Muscle of leg (tissue), 11 donors: Measurements from ENCODE around the gene CD200. TPM values are rescaled to one million over a fixed set of nuclear protein-coding genes. Genes with fewer than 3 reads are reported as not detected.

Source experiments
- DNase-seq: peaks from one replicate; pipeline ENCODE4 v3.0.0; 2013
- H3K27ac ChIP-seq: one replicate; pipeline ENCODE4 v1.5.1; 2013; ENCODE audit warnings: mild to moderate bottlenecking, low read length, control low read depth
- H3K27me3 ChIP-seq: one replicate; pipeline ENCODE4 v1.6.1; 2013; ENCODE audit warnings: low read length; ENCODE audit not compliant: control insufficient read depth, insufficient read depth
- H3K36me3 ChIP-seq: one replicate; pipeline ENCODE4 v1.6.1; 2013; ENCODE audit warnings: low read length; ENCODE audit not compliant: control insufficient read depth, insufficient read depth
- H3K4me1 ChIP-seq: one replicate; pipeline ENCODE4 v1.6.1; 2013; ENCODE audit warnings: low read length; ENCODE audit not compliant: control insufficient read depth, insufficient read depth
- H3K4me3 ChIP-seq: one replicate; pipeline ENCODE4 v1.5.1; 2013; ENCODE audit warnings: low read length, control low read depth
- H3K9me3 ChIP-seq: replicated peaks from 2 replicates; pipeline ENCODE4 v1.6.1; 2013; ENCODE audit warnings: low read depth, low read length; ENCODE audit not compliant: control insufficient read depth
- WGBS: methylation state at CpG from one replicate; pipeline ENCODE4 v1.1.5; 2013; ENCODE audit warnings: missing lambda C conversion rate; ENCODE audit not compliant: insufficient coverage; 5-methylcytosine and 5-hydroxymethylcytosine counted together
- polyA plus RNA-seq, 8 donors: library from polyadenylated mRNA; unstranded; fragments of 120-200 nt; gene quantifications; one replicate each; pipeline versions ENCODE4 v1.2.1 to v1.2.3, GENCODE V29; 2013; ENCODE audit warnings: inconsistent platforms in 1 of 8, low replicate concordance in 1 of 8; ENCODE audit not compliant: insufficient read length in 8 of 8, insufficient read depth in 1 of 8
- total RNA-seq: library from RNA; stranded (reverse); fragments of 120-200 nt; gene quantifications from one replicate; pipeline ENCODE4 v1.2.4, GENCODE V29; 2013

CD200 gene
- total and polyA plus RNA-seq, 9 donors, result 7.5 to 19.5 (median 13.4) TPM

DNA sequence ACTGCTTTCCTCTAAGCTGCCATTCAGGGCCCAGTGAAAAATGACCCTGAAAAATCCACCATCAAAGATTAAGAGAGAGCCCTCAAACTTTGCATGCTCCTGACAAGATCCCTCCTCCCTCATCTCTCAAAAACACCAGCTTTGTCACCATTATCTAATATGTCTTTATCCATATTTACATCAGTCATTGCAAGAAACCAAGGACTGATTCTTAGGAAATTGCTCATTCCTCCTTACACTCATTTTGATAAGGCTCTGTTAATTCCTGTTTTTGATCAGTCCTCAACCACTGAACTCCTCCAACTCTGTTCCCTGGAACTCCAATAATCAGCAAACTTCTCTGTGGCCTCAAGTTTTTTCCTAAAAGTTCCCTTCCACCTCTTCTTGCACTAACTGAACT is 51.8 kb downstream of the CD200 start:
- H3K27me3 ChIP-seq, result no peaks in the 10 kb centered on the region
- H3K36me3 ChIP-seq, result no peaks in the 10 kb centered on the region
- H3K4me1 ChIP-seq, result peaks cover 2% of the 10 kb centered on the region
- no peak overlapping the region for H3K27ac ChIP-seq
- H3K4me3 ChIP-seq, result no peak overlapping the region
- no peak for DNase-seq
- H3K9me3 ChIP-seq, result no peaks in the 10 kb centered on the region

DNA sequence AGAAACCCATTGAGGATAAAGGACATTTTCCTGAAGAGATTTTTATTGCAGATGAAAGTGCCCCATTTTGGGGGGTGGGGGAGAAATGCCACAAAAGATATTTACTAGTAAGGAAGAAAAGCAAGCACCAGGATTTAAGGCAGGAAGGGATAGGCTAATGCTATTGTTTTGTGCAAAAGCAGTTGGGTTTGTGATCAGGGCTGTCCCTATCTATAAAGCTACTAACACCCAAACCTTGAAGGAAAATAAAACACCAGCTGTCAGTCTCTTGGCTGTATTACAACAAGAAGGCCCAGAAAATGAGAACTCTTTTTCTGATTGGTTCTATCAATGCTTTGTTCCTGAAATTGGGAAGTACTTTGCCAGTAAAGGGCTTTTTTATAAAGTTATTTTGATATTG is 56.0 kb downstream of the CD200 start:
- no peak for DNase-seq
- peaks cover 2% of the 10 kb centered on the region for H3K9me3 ChIP-seq
- peaks cover 13% of the 10 kb centered on the region for H3K4me1 ChIP-seq
- no peak overlapping the region for H3K4me3 ChIP-seq
- no peak overlapping the region for H3K27ac ChIP-seq
- H3K27me3 ChIP-seq, result no peaks in the 10 kb centered on the region
- no peaks in the 10 kb centered on the region for H3K36me3 ChIP-seq

DNA sequence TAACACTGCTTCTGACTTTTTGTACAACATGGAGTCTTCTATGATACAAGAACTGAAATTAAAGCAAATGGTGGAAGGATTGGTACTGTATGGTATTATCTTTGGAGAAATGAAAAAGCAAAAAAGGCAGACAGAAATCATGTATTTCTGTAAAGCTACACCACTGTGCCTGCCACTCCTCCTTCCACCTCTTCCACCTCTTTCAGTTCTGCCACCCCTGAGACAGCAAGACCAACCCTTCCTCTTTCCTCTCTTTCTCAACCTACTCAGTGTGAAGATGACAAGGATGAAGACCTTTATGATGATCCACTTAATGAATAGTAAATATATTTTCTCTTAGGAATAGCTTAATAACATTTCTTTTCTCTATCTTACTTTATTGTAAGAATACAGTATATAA is 57.0 kb downstream of the CD200 start:
- DNase-seq, result no peak
- Histone ChIP-seq H3K27me3 (no peaks in the 10 kb centered on the region), H3K27ac (peak overlapping the region; percentile 61), H3K36me3 (no peaks in the 10 kb centered on the region), H3K4me1 (peaks cover 16% of the 10 kb centered on the region), H3K4me3 (no peak overlapping the region), H3K9me3 (peaks cover 2% of the 10 kb centered on the region)

DNA sequence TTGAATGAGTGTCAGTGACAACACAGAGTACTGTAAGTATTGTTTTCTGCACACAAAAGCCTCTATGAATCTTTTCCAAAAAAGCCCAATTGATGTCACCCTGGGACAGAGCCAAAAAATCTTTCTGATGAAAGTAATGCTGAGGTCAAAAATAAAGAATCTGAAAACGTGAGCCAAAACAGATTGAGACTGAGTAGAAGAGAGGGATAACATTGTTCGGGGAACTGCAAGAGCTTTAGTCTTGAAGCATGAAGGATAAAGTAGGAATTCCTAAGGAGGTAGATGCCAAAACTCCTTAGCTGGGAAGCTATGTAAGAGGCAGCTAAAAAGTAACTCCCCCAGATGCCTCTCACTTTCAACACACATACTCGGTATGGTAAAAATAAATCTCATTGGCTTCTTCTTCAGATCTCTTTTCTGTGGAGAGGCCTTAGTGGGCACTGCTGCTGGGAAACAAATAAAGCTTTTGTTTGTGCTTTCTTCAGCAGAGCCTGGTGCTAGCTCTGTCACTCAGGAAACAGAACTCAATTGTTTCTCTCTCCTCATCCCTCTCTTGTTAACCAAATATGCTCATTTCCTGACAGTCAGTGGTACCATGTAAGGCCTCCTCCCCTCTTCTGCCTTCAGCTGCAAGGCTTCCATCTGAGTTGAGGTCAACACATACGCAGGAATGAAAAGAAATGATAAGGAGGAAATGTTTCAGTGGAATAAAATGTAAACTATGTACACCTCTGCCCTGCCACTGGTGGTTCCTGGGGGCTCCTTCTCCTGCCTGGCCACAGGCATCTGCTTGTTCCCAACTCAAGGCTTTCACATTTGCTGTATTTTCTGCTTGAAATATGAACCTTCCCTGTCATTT is 58.1 kb downstream of the CD200 start:
- peak; percentile 95 for DNase-seq
- no CpG with 5 or more reads among the region's 4 CpGs for WGBS
- peak overlapping the region; percentile 89 for H3K27ac ChIP-seq
- H3K9me3 ChIP-seq, result peaks cover 2% of the 10 kb centered on the region
- no peaks in the 10 kb centered on the region for H3K27me3 ChIP-seq
- no peak overlapping the region for H3K4me3 ChIP-seq
- peaks cover 16% of the 10 kb centered on the region for H3K4me1 ChIP-seq
- H3K36me3 ChIP-seq, result no peaks in the 10 kb centered on the region

DNA sequence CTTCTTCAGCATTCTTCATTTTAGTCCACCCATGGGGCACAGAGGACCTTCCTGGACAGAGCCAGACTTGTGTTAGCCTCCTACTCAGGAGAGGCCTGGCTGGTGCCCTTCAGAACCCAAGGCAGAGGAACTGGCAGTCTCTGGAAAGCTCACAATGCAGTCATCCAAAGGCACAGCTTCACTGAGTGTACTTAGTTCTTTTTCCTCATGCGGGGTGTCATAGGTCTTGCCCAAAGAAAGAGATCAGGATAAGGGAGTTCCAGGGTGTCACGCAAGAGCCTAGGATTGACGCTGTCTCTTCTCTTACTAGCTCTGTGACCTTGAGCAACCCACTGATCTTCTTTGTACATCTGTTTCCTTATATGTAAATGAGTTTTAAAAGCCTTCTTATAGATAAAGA is 58.7 kb downstream of the CD200 start:
- Histone ChIP-seq H3K27me3 (no peaks in the 10 kb centered on the region), H3K4me3 (no peak overlapping the region), H3K36me3 (no peaks in the 10 kb centered on the region), H3K9me3 (peaks cover 2% of the 10 kb centered on the region), H3K4me1 (peaks cover 16% of the 10 kb centered on the region), H3K27ac (peak overlapping the region; percentile 89)
- DNase-seq, result no peak
- 100% methylated on average over 1 of the region's 3 CpGs for WGBS

DNA sequence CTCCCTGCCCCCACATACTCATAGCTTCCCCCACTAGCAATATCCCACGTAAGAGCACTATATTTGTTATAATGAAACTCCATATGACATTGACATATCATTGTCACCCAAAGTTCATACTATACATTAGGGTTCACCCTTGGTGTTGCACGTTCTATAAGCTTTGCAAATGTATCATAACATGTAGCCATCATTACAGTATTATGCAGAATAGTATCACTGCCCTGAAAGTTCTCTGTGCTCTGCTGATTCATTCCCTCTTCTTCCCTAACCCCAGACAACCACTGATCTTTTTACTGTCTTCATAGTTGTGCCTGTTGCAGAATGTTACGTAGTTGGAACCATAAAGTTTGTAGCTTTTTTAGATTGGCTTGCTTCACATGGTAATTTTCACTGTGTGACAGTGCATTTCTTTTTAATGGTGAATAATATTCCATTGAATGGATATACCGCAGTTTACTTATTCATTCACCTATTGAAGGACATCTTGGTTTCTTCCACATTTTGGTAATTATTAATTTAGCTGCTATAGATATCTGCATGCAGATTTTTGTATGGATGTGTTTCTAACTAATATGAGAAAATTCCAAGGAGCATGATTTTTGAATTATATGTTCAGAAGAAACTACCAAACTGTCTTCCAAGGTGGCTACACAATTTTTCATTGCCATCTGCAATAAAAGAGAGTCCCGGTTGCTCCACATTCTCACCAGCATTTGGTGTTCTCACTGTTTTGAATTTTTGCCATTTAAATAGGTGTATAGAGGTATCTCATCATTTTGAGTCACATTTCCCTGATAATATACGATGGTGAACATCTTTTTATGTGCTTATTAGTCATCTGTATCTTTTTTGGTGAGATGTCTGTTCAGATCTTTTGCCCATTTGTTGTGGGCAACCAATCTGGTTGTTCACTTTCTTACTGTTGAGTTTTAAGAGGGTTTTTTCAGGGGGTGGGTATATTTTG is 59.7 kb downstream of the CD200 start:
- Histone ChIP-seq H3K9me3 (peaks cover 2% of the 10 kb centered on the region), H3K36me3 (no peaks in the 10 kb centered on the region), H3K27ac (no peak overlapping the region), H3K4me1 (peaks cover 16% of the 10 kb centered on the region), H3K27me3 (no peaks in the 10 kb centered on the region), H3K4me3 (no peak overlapping the region)
- DNase-seq, result no peak
- no CpG with 5 or more reads among the region's 6 CpGs for WGBS

DNA sequence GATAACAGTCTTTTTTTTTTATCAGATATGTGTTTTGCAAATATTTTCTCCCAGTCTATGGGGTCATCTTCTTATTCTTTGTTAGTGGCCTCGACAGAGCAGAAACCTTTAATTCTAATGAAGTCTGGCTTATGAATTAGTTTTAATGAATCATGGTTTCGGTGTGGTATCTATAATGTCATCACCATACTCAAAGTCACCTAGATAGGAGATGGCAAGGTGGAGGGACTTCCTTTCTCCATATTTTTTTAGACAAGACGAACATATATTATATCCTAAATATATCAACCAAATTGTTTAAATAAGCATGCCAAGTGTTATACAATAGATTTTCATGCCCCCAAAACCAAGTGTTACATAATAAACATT is 60.4 kb downstream of the CD200 start:
- WGBS, result no CpG with 5 or more reads among the region's 3 CpGs
- H3K27ac ChIP-seq, result no peak overlapping the region
- H3K9me3 ChIP-seq, result peaks cover 2% of the 10 kb centered on the region
- H3K4me3 ChIP-seq, result no peak overlapping the region
- H3K27me3 ChIP-seq, result no peaks in the 10 kb centered on the region
- no peaks in the 10 kb centered on the region for H3K36me3 ChIP-seq
- peaks cover 16% of the 10 kb centered on the region for H3K4me1 ChIP-seq
- no peak for DNase-seq

DNA sequence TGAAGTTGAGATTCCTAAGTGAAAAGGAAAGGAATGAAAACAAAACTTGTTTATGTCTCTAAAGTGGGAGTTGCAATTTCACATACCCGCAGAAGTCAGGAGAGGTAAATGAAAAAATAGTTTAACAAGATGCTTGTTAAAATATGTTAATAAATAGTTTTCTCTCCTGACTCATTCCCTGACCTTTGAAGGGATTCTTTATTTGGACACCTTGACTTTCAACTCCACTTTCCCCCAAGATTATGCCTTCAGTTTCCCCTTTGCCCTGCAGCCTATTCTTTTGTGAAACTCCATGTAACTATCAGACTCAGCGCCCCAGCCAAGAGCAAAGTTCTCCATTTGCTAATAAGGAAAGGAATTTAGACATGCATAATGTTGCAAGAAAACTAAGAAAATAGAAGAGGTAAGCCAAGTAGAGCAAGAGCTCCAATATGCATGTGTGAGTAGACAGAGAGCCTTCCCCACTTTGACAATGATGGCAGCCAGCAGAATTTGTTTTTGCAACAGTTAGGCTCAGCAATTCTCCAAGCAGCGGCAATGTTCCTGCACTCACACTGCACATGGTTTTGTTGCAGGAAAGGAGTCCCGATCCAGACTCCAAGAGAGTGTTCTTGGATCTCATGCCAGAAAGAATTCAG is 61.2 kb downstream of the CD200 start:
- WGBS, result 18% methylated on average over 2 of the region's 4 CpGs

DNA sequence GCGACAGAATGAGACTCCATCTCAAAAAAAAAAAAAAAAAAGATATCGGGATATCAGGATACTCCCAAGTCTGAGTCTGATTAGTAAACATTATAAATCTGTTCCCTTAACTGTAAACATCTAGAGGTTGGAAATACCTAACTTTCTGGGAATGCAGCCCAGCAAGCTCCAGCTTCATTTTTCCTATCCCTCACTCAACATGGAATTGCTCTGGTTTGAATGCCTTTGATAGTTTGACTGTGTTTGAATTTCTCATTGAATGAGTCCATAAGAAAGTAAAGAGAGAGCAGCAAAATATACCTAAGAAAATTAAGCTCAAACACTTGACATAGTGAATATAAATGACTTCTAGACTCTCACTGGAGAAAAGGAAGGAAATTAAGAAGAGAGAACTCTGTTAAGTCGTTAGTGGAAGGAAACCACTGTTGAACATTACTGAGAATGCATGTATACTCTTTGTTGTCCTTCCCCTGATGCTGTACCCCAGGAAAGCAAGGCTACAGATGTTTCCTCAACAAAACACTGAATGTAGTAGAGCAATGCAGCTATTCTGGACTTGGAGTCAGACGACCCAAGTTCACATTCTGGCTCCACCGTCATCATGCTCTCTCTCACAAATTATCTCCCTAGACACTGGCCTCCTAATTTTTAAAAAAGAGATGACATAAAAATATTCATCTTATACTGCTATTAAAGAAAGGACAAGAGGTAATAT is 62.4 kb downstream of the CD200 start:
- no peaks in the 10 kb centered on the region for H3K36me3 ChIP-seq
- H3K27me3 ChIP-seq, result no peaks in the 10 kb centered on the region
- H3K4me1 ChIP-seq, result peaks cover 14% of the 10 kb centered on the region
- peak overlapping the region; percentile 65 for H3K27ac ChIP-seq
- peak; percentile 89 for DNase-seq
- peaks cover 2% of the 10 kb centered on the region for H3K9me3 ChIP-seq
- H3K4me3 ChIP-seq, result no peak overlapping the region
- WGBS, result no CpG with 5 or more reads among the region's 5 CpGs

More for the DNA sequence above, 61.2 kb downstream of the CD200 start:
- peak; percentile 66 for DNase-seq
- H3K27ac ChIP-seq, result peak overlapping the region; percentile 39
- no peaks in the 10 kb centered on the region for H3K27me3 ChIP-seq
- H3K4me1 ChIP-seq, result peaks cover 14% of the 10 kb centered on the region
- no peak overlapping the region for H3K4me3 ChIP-seq
- peaks cover 2% of the 10 kb centered on the region for H3K9me3 ChIP-seq
- no peaks in the 10 kb centered on the region for H3K36me3 ChIP-seq
